GM12878 (cell line): ENCODE results near the gene CHCHD6. TPM values are rescaled to one million over a fixed set of nuclear protein-coding genes. Genes with fewer than 3 reads are reported as not detected.

ENCODE experiments used
- ATAC-seq: fragments of 200-7000 bp; cut with Tn5 transposase; 3 replicates; pipeline ENCODE4 v1.9.1; 2020; ENCODE audit warnings: mild to moderate bottlenecking, moderate library complexity
- BruUV-seq: library from RNA; stranded (reverse); fragments of 400-500 nt; replicated peaks from 2 replicates; lab custom pipeline; 2021; lab: Mats Ljungman, UMichigan
- CTCF ChIA-PET: fragments of 300-600 bp; sonication (Branson Sonifier 250); formaldehyde crosslinking; extraction: SDS; loops from one replicate; lab custom pipeline; 2021; ENCODE audit warnings: inconsistent platforms; lab: Yijun Ruan, JAX
- POLR2A ChIA-PET: fragments of 350-600 bp; formaldehyde crosslinking; extraction: SDS; loops from one replicate; lab custom pipeline; 2021; ENCODE audit warnings: inconsistent platforms; lab: Charles Lee
- RAD21 ChIA-PET: fragments of 300-600 bp; sonication (Branson Sonifier 250); formaldehyde crosslinking; loops from one replicate; lab custom pipeline; 2023; ENCODE audit warnings: antibody characterized with exemption; ENCODE audit not compliant: unreplicated experiment; lab: Charles Lee
- SMC1A ChIA-PET: fragments of 300-600 bp; sonication (Branson Sonifier 250); formaldehyde crosslinking; loops from one replicate; lab custom pipeline; 2023; ENCODE audit not compliant: unreplicated experiment, uncharacterized antibody; lab: Charles Lee
- DNase-seq: peaks from one replicate; pipeline ENCODE4 v3.0.0-alpha.2; 2011; ENCODE audit warnings: low read depth, low spot score
- FAIRE-seq: peaks from 3 replicates; lab custom pipeline; 2011; peaks lifted over from hg19 to GRCh38; lab: Jason Lieb, UNC
- H2AFZ ChIP-seq: 2 replicates; pipeline ENCODE4 v1.6.0; 2011; ENCODE audit warnings: low read depth, low read length, control low read depth; ENCODE audit not compliant: control insufficient read depth
- H3K27ac ChIP-seq: 2 replicates; pipeline ENCODE4 v1.5.1; 2011; ENCODE audit warnings: control low read depth; ENCODE audit not compliant: control insufficient read depth, insufficient read depth
- H3K27me3 ChIP-seq, 2 experiments: replicated peaks in 1 of 2; 2 replicates each; pipeline versions ENCODE4 v1.6.0 to v1.6.1; 2011; ENCODE audit warnings: low read length in 1 of 2; ENCODE audit not compliant: control insufficient read depth in 2 of 2, insufficient read depth in 2 of 2
- H3K36me3 ChIP-seq, 2 experiments: 2 replicates each; pipeline ENCODE4 v1.5.1; 2011; ENCODE audit warnings: low read length in 1 of 2; ENCODE audit not compliant: control insufficient read depth in 2 of 2, insufficient read depth in 2 of 2
- H3K4me1 ChIP-seq: 2 replicates; pipeline ENCODE4 v1.6.1; 2011; ENCODE audit warnings: mild to moderate bottlenecking, low read length, moderate library complexity, mixed read lengths; ENCODE audit not compliant: control insufficient read depth, insufficient read depth
- H3K4me2 ChIP-seq: 2 replicates; pipeline ENCODE4 v1.6.0; 2011; ENCODE audit warnings: control low read depth; ENCODE audit not compliant: control insufficient read depth, insufficient read depth
- H3K4me3 ChIP-seq: fragments of 200-600 bp; sonication (generic); 2 replicates; pipeline ENCODE4 v1.5.1; 2016
- H3K79me2 ChIP-seq: 2 replicates; pipeline ENCODE4 v1.6.0; 2011; ENCODE audit warnings: low read length; ENCODE audit not compliant: control insufficient read depth, insufficient read depth
- H3K9ac ChIP-seq: 2 replicates; pipeline ENCODE4 v1.8.0; 2011; ENCODE audit warnings: low read length, control low read depth, mixed read lengths; ENCODE audit not compliant: control insufficient read depth, insufficient read depth
- H3K9me3 ChIP-seq: replicated peaks from 3 replicates; pipeline ENCODE4 v1.5.1; 2011; ENCODE audit warnings: mild to moderate bottlenecking, low read length; ENCODE audit not compliant: control insufficient read depth, insufficient read depth
- H4K20me1 ChIP-seq: 2 replicates; pipeline ENCODE4 v1.6.0; 2011; ENCODE audit not compliant: control insufficient read depth, insufficient read depth
- BHLHE40 ChIP-seq, 2 experiments: fragments of 450-650 bp in 1 of 2; IDR thresholded peaks; 2 replicates each; pipeline ENCODE4 v1.6.1; 2011 to 2017; ENCODE audit warnings: low read depth in 2 of 2, borderline replicate concordance in 1 of 2, improper control_type of control experiment in 1 of 2, low read length in 1 of 2, mild to moderate bottlenecking in 1 of 2
- CREB1 ChIP-seq: IDR thresholded peaks from 2 replicates; pipeline ENCODE4 v1.6.1; 2012; ENCODE audit warnings: low read depth, mild to moderate bottlenecking, inconsistent platforms
- IRF3 ChIP-seq: fragments of 450-650 bp; IDR thresholded peaks from 2 replicates; pipeline ENCODE4 v1.6.1; 2014; ENCODE audit warnings: mild to moderate bottlenecking
- PML ChIP-seq: IDR thresholded peaks from 2 replicates; pipeline ENCODE4 v1.6.1; 2012; ENCODE audit warnings: low read length, inconsistent platforms
- POLR2AphosphoS2 ChIP-seq: IDR thresholded peaks from 2 replicates; pipeline ENCODE4 v1.6.1; 2011; ENCODE audit warnings: low read depth, mild to moderate bottlenecking, low read length, improper control_type of control experiment, moderate library complexity
- STAT1 ChIP-seq: fragments of 450-650 bp; conservative IDR thresholded peaks from 2 replicates; pipeline ENCODE4 v1.6.1; 2014; ENCODE audit warnings: antibody characterized with exemption, mild to moderate bottlenecking
- TCF7 ChIP-seq: IDR thresholded peaks from 2 replicates; pipeline ENCODE4 v1.6.1; 2014; ENCODE audit warnings: antibody characterized with exemption, borderline replicate concordance
- USF1 ChIP-seq: IDR thresholded peaks from 2 replicates; pipeline ENCODE4 v1.6.1; 2011; ENCODE audit warnings: borderline replicate concordance, low read depth, mild to moderate bottlenecking, moderate library complexity, mixed read lengths, low read length; ENCODE audit not compliant: insufficient read depth; ENCODE audit errors: extremely low read length
- YY1 ChIP-seq: IDR thresholded peaks from 2 replicates; pipeline ENCODE4 v1.6.1; 2011; ENCODE audit warnings: low read depth, mild to moderate bottlenecking, low read length
- ZNF207 ChIP-seq: fragments of 450-650 bp; IDR thresholded peaks from 2 replicates; pipeline ENCODE4 v1.6.1; 2014; ENCODE audit warnings: antibody characterized with exemption, mild to moderate bottlenecking, borderline replicate concordance
- ZNF217 ChIP-seq: fragments of 450-650 bp; IDR thresholded peaks from 2 replicates; pipeline ENCODE4 v1.6.1; 2017; ENCODE audit warnings: antibody characterized with exemption, mild to moderate bottlenecking
- ZNF687 ChIP-seq: fragments of 450-650 bp; IDR thresholded peaks from 2 replicates; pipeline ENCODE4 v1.6.1; 2017; ENCODE audit warnings: mild to moderate bottlenecking, moderate library complexity
- WGBS: methylation state at CpG from one replicate; pipeline ENCODE4 v1.1.6; 2016; ENCODE audit warnings: low lambda C conversion rate; ENCODE audit not compliant: insufficient replicate concordance, insufficient coverage; ENCODE audit errors: missing lambda C conversion rate; 5-methylcytosine and 5-hydroxymethylcytosine counted together
- in situ Hi-C: fragments of 300-500 bp; cut with MboI; formaldehyde crosslinking; loops from 9 replicates; pipeline ENCODE4 v1.14.3; 2018; ENCODE audit warnings: mixed read lengths
- intact Hi-C: fragments of 100-400 bp; cut with micrococcal nuclease; formaldehyde crosslinking; loops from one replicate; pipeline ENCODE4 v1.14.2; 2022; ENCODE audit not compliant: unreplicated experiment
- polyA plus RNA-seq, 11 experiments: library from polyadenylated mRNA; depleted of rRNA in 4 of 11; unstranded in 6 of 11; stranded (reverse) in 5 of 11; fragments of >200 nt; fragmentation: Nextera tagmentation in 4 of 11; fragmentation: Illumina TruSeq in 1 of 11; extraction: Ambion mirVana in 4 of 11; extraction: Trizol in 1 of 11; gene quantifications; 1 replicate in 1 of 11; 2 replicates in 10 of 11; pipeline versions ENCODE4 v1.2.1 to v1.2.3, GENCODE V29; 2011 to 2016; ENCODE audit warnings: inconsistent platforms in 2 of 11, missing spikeins in 2 of 11, low read depth in 1 of 11
- total RNA-seq, 4 experiments: library from RNA; depleted of rRNA in 3 of 4; stranded (reverse); fragments of >200 nt in 3 of 4; fragmentation: Illumina TruSeq in 1 of 4; extraction: Trizol in 1 of 4; gene quantifications; 2 replicates each; pipeline versions ENCODE4 v1.2.1 to v1.2.3, GENCODE V29; 2013 to 2021
- TF ChIP-seq, protein P1 (sequence below): fragments of 450-650 bp; IDR thresholded peaks from 2 replicates; pipeline ENCODE4 v1.6.1; 2017; ENCODE audit warnings: low read depth, mild to moderate bottlenecking, moderate library complexity

Gene CHCHD6
- total and polyA plus RNA-seq, 10 of the 15 experiments (the other 5 are each of a cell fraction or from before 2014, with no cell fraction given), result 2.7 to 16.7 (median 12.3) TPM

DNA sequence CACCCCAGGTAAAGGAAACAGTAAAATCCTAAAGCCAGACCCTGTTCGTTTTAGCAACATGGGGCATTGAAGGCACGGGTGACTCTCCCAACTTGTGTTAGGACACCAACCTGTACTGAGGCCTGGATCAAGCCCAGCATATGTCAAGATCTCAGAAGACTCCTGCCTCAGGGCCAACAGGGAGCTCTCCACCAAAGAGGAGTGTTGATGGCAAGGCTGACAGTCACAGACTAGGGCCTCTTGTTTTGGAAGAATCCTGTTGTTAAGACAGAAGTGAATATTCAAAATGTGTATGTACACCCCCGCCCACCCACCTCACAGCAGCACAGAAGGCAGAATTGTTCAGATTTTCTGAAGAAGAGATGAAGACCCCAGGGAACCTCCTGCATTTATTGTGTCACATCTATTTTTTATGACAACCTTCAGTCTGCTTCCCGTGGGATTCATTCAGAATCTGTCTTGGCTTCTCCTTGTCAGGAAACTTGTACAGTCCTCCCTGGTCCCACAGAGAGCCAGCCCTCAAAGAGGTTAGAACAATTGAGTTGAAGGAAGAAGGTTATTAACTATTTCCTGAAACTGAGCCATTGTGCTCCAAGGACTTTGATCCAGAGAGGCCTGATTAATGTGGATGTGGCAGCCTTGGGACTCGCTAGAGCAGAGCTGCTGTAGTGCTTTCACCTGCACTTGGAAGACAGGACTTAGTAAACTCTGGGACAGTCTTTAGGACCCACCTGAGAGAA lies 217.2 kb downstream of the CHCHD6 start:
- no peak for DNase-seq
- FAIRE-seq, result no peak
- Histone ChIP-seq H3K9ac (no peak overlapping the region), H3K36me3 (no peaks in the 10 kb centered on the region; a peak in 1 of 4 replicates), H3K4me2 (no peak overlapping the region), H4K20me1 (no peaks in the 10 kb centered on the region), H2AFZ (no peak overlapping the region), H3K4me3 (no peak overlapping the region), H3K27me3 (no peaks in the 10 kb centered on the region), H3K79me2 (no peaks in the 10 kb centered on the region), H3K9me3 (no peaks in the 10 kb centered on the region; the same call in 1 of the 3 replicates), H3K4me1 (no peaks in the 10 kb centered on the region), H3K27ac (no peak overlapping the region)
- WGBS, result 78% methylated on average over 5 of the region's 5 CpGs
- intact Hi-C loops, result no loop called here
- POLR2A ChIA-PET, result no interaction called here
- TF ChIP-seq ZNF207 (no peak), PML (no peak), ZNF217 (no peak), IRF3 (no peak), POLR2AphosphoS2 (no peak), USF1 (no peak), CREB1 (no peak), ZNF687 (no peak), TCF7 (no peak), BHLHE40 (IDR thresholded peaks at IDR 0.05; ENCODE audit: borderline replicate concordance in 1 of 2, low read depth in 2 of 2, low read length in 1 of 2) (no peak), STAT1 (no peak), YY1 (no peak)
- TF ChIP-seq, protein P1, sequence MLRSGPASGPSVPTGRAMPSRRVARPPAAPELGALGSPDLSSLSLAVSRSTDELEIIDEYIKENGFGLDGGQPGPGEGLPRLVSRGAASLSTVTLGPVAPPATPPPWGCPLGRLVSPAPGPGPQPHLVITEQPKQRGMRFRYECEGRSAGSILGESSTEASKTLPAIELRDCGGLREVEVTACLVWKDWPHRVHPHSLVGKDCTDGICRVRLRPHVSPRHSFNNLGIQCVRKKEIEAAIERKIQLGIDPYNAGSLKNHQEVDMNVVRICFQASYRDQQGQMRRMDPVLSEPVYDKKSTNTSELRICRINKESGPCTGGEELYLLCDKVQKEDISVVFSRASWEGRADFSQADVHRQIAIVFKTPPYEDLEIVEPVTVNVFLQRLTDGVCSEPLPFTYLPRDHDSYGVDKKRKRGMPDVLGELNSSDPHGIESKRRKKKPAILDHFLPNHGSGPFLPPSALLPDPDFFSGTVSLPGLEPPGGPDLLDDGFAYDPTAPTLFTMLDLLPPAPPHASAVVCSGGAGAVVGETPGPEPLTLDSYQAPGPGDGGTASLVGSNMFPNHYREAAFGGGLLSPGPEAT, result no peak
- RAD21 ChIA-PET, result interaction anchor here (1.0 kb wide), 1 partner anchor 10 kb away, joined by 3 read pairs; no protein-coding TSS in a partner anchor
- BruUV-seq, result no TSS peak
- in situ Hi-C loops, result no loop called here
- SMC1A ChIA-PET, result interaction anchor here (0.9 kb wide), 1 partner anchor 162 kb away, joined by 4 read pairs; no protein-coding TSS in a partner anchor
- CTCF ChIA-PET, result no interaction called here
- no peak for ATAC-seq
